A673 (cell line): ENCODE data around the gene KIF3A. TPM values are rescaled to one million over a fixed set of nuclear protein-coding genes. Genes with fewer than 3 reads are reported as not detected.
A peak's percentile ranks its signal among the peaks of the same experiment; 100 is the strongest.

ENCODE experiments used
- BruUV-seq: library from RNA; stranded (reverse); fragments of 400-500 nt; replicated peaks from 2 replicates; lab custom pipeline; 2021; lab: Mats Ljungman, UMichigan
- CTCF ChIA-PET: fragments of 300-600 bp; sonication (Branson Sonifier 250); formaldehyde crosslinking; loops from one replicate; lab custom pipeline; 2022; ENCODE audit warnings: antibody characterized with exemption; lab: Charles Lee
- POLR2A ChIA-PET: fragments of 300-600 bp; sonication (Branson Sonifier 250); formaldehyde crosslinking; loops from one replicate; lab custom pipeline; 2022; ENCODE audit warnings: antibody characterized with exemption; ENCODE audit not compliant: low non-redundant PET; lab: Charles Lee
- DNase-seq: peaks from one replicate; pipeline ENCODE4 v3.0.0-alpha.2; 2015; ENCODE audit warnings: low spot score
- H3K27ac ChIP-seq: fragments of 200-600 bp; sonication (generic); 2 replicates; pipeline ENCODE4 v1.5.1; 2016; ENCODE audit warnings: mixed run types, low read depth, mild to moderate bottlenecking, mixed read lengths, antibody characterized with exemption, low read length; ENCODE audit not compliant: poor library complexity, severe bottlenecking
- H3K27me3 ChIP-seq: fragments of 200-600 bp; sonication (generic); replicated peaks from 2 replicates; pipeline ENCODE4 v1.6.1; 2017; ENCODE audit warnings: mixed run types, low read depth, mild to moderate bottlenecking, mixed read lengths, antibody characterized with exemption, low read length; ENCODE audit not compliant: insufficient read depth, poor library complexity
- H3K36me3 ChIP-seq: fragments of 200-600 bp; sonication (generic); 2 replicates; pipeline ENCODE4 v1.6.1; 2016; ENCODE audit warnings: mixed run types, mild to moderate bottlenecking, mixed read lengths, antibody characterized with exemption, low read length; ENCODE audit not compliant: insufficient read depth, poor library complexity, severe bottlenecking
- H3K4me1 ChIP-seq: fragments of 200-600 bp; sonication (generic); 2 replicates; pipeline ENCODE4 v1.6.1; 2017; ENCODE audit warnings: mixed run types, mild to moderate bottlenecking, mixed read lengths, antibody characterized with exemption, low read length; ENCODE audit not compliant: insufficient read depth, poor library complexity, severe bottlenecking
- H3K4me3 ChIP-seq: fragments of 200-600 bp; sonication (generic); 2 replicates; pipeline ENCODE4 v1.5.1; 2016; ENCODE audit warnings: low read depth, mixed run types, mild to moderate bottlenecking, mixed read lengths, low read length; ENCODE audit not compliant: poor library complexity, severe bottlenecking
- H3K9me3 ChIP-seq: fragments of 200-600 bp; sonication (generic); 2 replicates; pipeline ENCODE4 v1.6.1; 2016; ENCODE audit warnings: mixed run types, low read depth, mild to moderate bottlenecking, mixed read lengths, antibody characterized with exemption, low read length; ENCODE audit not compliant: poor library complexity, severe bottlenecking
- CTCF ChIP-seq: fragments of 300-800, 200-600 bp; sonication (generic); conservative IDR thresholded peaks from 2 replicates; pipeline ENCODE4 v1.5.1; 2017; ENCODE audit warnings: low read depth, mild to moderate bottlenecking, antibody characterized with exemption, low read length, moderate library complexity, mixed read lengths
- EZH2 ChIP-seq: fragments of 200-600 bp; sonication (generic); IDR thresholded peaks from 2 replicates; pipeline ENCODE4 v1.6.1; 2017; ENCODE audit warnings: borderline replicate concordance, low read depth, mild to moderate bottlenecking, mixed read lengths, antibody characterized with exemption, low read length; ENCODE audit not compliant: poor library complexity, severe bottlenecking
- intact Hi-C: fragments of 100-400 bp; cut with micrococcal nuclease; formaldehyde crosslinking; loops from one replicate; pipeline ENCODE4 v1.10.0; 2022; ENCODE audit not compliant: unreplicated experiment
- total RNA-seq: library from RNA; stranded (reverse); gene quantifications from 2 replicates; pipeline ENCODE4 v1.2.3, GENCODE V29; 2021

KIF3A gene
- total RNA-seq, 1 experiment from 2014 or later, result 19.1 TPM

GRCh38 chr5:132739232-132739631, 1.9 kb upstream of the KIF3A start:
- Histone ChIP-seq H3K4me3 (no peak overlapping the region), H3K27me3 (no peaks in the 10 kb centered on the region), H3K4me1 (peaks cover 6% of the 10 kb centered on the region), H3K9me3 (no peaks in the 10 kb centered on the region), H3K36me3 (no peaks in the 10 kb centered on the region), H3K27ac (no peak overlapping the region)
- TF ChIP-seq CTCF (no peak), EZH2 (no peak)
- CTCF ChIA-PET, result no interaction called here
- no TSS peak for BruUV-seq
- no peak for DNase-seq
- intact Hi-C loops, result no loop called here
- POLR2A ChIA-PET, result no interaction called here

GRCh38 chr5:132737982-132738681, 786 bp upstream of the KIF3A start:
- Histone ChIP-seq H3K4me3 (peak overlapping the region; percentile 79), H3K27me3 (no peaks in the 10 kb centered on the region), H3K4me1 (peaks cover 6% of the 10 kb centered on the region), H3K9me3 (no peaks in the 10 kb centered on the region), H3K27ac (no peak overlapping the region), H3K36me3 (no peaks in the 10 kb centered on the region)
- CTCF ChIA-PET, result no interaction called here
- POLR2A ChIA-PET, result no interaction called here
- TF ChIP-seq EZH2, result no peak
- no peak for TF ChIP-seq CTCF
- intact Hi-C loops, result no loop called here
- no peak for DNase-seq
- BruUV-seq, result no TSS peak

- Histone ChIP-seq H3K27me3 (no peaks in the 10 kb centered on the region), H3K36me3 (no peaks in the 10 kb centered on the region), H3K27ac (no peak overlapping the region), H3K4me1 (peaks cover 6% of the 10 kb centered on the region), H3K9me3 (no peaks in the 10 kb centered on the region), H3K4me3 (no peak overlapping the region)
- CTCF ChIA-PET, result no interaction called here
- BruUV-seq, result no TSS peak
- no peak for TF ChIP-seq CTCF
- no peak for TF ChIP-seq EZH2
- intact Hi-C loops, result no loop called here
- no peak for DNase-seq
- POLR2A ChIA-PET, result no interaction called here
Measured at GRCh38 chr5:132734687-132735086, 2.7 kb downstream of the KIF3A start.
